DND-41 (cell line): Measurements from ENCODE around the gene SLAMF8.

Experiments used
- CTCF ChIP-seq: IDR thresholded peaks from 2 replicates; pipeline ENCODE4 v1.5.1; 2012; ENCODE audit warnings: borderline replicate concordance, low read length, moderate library complexity, mild to moderate bottlenecking; ENCODE audit not compliant: poor library complexity, severe bottlenecking; ENCODE audit errors: extremely low read depth
- EZH2 ChIP-seq: IDR thresholded peaks from 3 replicates; pipeline ENCODE4 v1.6.1; 2012; ENCODE audit warnings: borderline replicate concordance, low read depth, mild to moderate bottlenecking, moderate library complexity, low read length, inconsistent platforms; ENCODE audit not compliant: severe bottlenecking

DNA sequence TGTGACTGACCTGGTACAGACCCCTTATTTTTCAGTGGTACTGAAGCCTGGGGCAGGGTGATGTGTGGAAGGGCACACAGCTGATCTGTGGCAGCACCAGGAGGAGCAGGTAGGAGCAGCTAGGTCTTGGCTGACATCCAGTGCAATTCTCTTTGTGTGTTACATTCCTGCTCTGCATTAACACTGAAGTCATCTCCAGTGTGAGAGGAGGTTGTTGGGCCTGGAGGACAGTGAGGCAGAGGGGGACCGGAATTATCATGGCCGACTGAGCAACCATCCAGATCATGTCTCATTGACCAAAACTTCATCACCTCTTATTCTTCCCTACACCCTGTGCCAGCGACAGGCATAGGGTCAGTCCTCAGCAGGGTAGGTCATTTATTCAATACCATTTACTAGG is 1.5 kb downstream of the SLAMF8 start:
- TF ChIP-seq EZH2 = no peak
- no peak for TF ChIP-seq CTCF
